Epidermal melanocyte (primary cell): ENCODE results near the gene MICAL2.

Source experiments
- DNase-seq: peaks from one replicate; pipeline ENCODE4 v3.0.0; 2011; ENCODE audit warnings: low spot score; ENCODE audit not compliant: insufficient read length

The MICAL2 gene

DNA sequence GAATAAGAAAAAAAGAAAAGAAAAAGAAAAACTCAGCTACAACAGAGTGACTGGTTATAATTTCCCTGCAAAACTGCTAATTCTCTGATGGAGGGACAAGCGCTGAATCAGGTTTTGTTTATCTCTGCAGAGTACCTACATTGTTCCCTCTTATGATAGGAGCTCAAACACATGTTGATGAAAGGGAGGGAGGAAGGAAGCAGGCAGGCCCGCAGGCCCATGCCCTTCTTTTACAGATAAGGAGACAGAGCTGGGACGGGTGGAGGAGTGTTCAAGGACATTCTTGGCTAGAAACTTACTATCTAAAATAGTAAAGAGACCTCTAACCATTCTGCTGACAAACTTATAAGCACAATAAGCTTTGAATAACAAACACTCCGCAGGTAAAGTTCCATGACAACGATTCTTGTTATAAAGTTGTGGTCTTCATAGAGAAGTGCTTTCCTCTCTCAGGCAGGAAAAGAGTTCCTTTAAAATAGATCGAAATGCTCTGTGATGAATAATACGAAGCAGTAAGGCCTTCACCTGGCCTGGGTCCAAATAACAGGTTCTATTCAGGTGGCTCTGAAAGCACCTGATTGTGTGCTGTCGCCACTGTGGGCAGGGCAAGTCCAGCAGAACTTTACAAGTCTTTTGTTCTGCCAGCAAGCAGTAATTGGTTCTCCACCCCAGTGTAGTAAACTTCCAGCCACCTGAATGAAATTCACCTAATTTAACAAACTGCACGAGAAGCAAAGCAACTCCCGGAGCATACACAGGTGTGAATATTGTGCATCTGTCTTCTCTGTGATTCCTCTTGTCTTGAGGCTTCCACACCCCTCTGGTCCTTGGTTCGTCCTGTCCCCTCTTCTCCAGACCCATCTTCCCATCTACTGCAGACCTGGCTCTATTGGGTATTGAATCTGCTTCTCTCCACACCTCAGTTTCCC is 15.3 kb upstream of the MICAL2 start:
- DNase-seq = no peak

DNA sequence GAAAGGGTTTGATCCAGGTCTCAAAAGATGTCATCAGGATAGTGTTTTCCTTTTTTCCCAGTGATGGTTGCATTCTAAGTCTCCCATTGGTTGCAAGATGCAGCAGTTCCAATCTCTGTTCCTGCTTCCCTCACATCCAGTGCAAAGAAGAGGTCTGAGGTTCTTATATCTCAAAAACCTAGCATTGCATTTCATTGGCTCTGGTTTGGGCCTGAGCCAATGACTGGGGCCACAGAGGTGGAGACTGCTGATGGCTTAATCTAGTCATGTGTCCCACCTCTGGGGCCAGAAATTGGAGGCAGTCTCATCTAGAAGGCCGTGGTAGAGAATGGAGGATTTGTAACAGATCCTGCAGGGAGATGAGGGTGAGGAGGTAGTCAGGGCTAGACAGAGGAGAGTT is 13.2 kb upstream of the MICAL2 start:
- DNase-seq = no peak

DNA sequence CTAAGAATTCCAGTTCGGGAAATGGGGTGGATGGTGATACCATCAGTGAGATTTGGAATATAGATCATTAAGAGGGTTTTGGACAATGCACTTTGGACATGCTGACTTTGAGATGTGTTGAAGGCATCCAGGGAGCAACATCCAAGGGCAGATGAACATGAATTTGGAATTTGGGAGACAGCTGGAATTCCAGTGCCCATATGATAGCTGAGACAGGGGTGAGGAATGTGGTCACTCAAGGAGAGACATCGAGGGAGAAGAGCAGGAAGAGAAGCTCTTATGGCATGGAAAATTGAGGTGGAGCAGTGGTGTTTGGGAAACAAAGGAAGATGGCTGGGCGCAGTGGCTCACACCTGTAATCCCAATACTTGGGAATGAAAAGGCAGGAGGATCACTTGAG is 11.8 kb upstream of the MICAL2 start:
- no peak for DNase-seq

DNA sequence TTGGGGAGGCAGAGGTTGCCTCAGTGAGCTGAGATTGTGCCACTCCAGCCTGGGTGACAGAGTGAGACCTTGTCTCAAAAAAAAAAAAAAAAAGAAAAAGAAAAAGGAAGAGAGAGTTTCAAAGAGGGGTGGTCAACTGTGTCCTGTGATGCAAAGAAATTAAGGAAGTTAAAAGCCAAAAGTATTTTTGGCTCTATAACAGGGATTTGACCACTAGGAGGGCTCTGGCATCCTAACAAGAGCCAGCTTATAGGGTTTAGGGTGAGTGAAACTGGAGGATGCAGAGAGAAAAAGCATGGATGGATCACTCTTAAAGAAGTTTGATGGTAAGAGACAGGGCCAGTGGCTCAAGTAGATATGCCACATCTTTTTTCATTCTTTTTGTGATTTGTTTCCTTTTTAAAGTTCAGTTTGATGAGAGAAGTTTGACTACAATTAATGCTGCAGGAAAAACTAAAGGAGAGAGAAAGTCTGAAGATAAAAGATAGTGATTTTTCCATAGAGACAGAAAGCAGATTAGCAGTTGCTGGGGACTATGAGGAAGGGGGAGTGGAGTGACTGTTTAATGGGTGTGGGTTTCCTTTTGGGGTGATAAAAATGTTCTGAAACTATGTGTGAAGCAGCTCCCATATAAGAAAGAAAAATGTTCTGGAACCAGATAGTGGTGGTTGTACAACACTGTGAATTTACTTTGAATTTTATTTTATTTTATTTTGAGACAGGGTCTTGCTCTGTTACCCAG is 11.1 kb upstream of the MICAL2 start:
- DNase-seq = no peak

DNA sequence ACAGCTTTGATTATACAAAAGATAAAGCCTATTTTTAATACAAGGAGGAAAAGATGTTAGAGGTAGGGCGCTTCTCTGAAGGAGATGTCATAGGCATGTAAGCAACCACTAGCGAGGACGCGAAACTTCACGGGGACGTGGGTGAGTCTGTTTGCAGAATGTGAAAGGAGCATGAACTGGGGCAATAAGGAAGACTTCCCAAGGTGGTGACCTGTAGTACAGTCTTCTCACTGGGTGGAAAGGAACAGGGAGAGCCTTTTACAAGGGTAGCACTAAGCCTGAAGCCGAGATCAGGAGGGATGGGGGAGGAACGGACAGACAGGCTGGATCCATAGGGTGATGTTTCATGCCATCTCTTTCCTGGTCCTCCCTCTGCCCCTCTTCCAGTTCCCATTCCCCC is 10.0 kb upstream of the MICAL2 start:
- DNase-seq = no peak

DNA sequence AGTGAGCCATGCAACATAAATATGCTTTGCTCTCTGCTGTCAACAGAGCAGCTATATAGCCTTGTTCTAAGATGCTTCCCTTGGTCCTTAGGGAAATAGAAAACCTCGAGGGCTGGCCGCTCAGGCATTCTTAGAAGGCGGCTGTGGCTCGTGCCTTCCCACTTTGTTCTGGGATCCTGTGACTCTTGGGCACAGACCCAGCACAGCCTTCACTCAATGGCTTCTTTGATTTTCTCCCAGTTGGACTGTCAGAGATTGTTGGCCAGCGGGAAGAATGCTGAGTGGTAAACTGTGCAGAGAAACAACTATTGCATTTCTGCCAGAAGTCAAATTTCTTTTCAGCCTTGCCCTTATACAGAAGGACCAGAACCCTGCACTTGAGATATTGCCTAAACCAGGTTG is 9.5 kb upstream of the MICAL2 start:
- DNase-seq = peak; percentile 70

DNA sequence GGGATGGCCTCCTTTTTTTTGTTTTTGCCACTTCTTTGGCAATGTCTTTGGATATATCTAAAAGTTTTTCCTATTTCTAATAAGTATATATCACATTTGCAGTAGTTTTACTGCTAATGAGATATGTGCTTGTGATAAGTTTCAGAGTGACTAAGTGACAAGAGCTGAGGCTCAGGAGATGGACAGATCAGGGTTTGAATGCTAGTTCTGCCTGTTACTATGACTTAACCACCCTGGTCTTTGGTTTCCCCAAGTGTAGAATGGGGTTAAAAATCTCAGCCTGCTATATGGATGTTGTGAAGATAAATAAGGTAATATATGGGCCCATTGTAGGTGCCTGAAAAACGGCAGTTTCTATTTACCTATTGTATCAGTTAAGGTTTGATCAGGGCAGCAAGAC is 9.1 kb upstream of the MICAL2 start:
- DNase-seq = no peak

DNA sequence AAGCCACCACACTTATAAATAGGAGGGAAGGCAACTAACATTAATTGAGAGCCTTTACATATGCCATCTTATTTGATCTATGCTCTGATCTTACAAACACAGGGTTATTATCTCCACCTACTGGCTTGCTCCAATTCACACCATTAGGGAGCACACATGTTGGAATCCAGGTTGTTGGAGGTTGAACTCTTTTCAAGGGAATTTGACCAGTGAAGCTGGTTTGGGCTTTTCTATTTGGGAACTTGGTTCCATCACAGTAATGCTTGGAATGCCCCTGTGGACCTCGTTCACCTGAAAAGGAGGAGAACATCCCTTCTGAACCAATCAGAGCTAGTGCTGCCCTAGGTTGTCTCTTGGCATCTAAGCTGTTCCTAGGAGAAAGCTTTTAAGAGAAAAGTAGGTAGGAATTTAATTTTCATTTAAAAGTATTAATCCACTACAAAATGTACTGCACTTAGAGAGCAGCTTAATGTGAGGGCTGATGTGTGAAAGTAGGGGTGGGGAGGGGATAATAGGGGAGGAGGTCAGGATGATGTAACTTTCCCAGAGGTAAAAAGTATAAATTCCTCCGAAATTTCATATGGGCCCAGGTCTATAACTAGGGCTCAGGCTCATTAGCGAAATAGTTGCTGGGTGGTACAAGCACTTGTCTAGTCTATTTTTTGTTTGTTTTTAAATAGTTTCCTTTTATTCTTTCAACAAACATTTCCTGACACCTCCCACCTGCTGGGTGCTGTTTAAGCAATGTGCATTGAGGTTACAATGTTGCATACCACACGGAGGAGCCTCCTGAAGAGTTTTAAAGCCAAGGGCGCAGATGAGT is 7.6 kb upstream of the MICAL2 start:
- DNase-seq = no peak

DNA sequence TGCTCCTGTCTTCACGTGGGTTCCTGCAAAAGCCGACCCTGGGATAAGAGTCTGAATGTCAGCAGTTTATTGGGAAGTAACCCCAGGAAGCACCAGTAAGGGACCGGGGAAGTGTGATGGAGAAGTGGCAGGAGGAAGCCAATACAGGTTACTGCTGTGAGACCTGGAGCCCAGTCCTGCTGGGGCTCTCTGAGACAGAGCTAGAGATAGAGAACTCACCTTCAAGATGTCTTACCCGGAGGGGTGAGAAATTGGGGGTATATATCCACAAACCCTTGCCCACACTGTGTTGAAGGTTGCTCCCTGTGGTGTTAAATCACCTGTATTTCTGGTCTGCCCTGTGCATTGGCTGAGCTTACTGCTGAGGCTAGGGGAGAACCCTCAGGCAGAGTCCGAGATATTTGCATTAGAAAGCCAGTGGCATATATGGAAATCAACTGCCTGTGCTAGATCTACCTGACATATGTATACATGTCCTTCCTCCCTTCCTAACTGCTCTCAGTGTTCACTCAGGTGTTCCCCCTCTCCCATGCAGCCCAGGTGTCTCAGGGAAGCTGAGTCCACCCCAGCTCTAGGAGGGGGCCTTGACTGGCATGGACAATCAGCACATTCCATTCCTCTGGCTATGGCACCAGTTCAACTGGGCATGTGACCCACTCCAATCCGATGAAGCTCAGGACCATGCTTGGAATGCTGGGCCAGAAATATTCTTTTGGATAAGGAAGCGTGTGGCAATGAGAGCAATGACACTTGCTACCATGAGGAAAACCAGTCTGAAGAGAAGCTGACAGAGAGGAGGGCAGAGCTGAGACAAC is 6.8 kb upstream of the MICAL2 start:
- no peak for DNase-seq

DNA sequence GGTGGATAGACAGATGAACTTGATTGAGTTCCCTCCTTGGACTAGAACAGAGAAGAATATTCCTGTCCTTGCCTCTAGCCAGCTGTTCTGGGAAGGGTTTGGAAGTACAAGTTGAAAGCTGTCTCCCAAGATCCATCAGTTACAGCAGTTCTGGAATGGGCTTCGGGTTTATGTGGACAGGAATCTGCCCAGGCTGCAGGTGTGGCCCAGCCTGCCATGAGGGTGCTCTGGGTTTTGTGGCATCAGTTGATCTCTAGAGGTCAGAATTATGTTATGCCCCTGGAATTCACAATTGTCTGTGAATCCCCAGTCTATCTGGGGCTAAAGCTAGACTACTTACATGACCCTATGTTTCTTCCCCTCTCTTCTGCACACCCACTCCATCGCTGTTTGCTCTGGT is 4.9 kb upstream of the MICAL2 start:
- no peak for DNase-seq

DNA sequence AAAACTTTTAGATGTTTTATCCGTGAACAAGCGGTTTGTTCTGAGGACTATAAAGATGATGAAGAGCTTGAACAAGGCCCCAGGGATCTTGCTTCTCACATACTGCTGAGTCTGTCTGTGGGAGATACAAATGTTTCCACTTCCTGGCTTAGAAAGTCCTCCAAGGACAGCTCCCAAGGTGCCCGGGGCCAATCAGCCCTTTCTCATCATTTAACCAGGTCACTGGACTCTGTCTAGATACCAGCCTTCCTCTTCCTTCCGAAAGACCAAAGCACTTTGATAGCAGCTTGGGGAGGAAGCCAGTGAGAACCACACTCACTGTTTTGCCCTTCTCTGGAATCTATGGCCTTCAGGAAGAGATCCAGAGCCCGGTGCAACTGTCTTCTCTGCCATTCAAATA is 4.3 kb upstream of the MICAL2 start:
- no peak for DNase-seq

DNA sequence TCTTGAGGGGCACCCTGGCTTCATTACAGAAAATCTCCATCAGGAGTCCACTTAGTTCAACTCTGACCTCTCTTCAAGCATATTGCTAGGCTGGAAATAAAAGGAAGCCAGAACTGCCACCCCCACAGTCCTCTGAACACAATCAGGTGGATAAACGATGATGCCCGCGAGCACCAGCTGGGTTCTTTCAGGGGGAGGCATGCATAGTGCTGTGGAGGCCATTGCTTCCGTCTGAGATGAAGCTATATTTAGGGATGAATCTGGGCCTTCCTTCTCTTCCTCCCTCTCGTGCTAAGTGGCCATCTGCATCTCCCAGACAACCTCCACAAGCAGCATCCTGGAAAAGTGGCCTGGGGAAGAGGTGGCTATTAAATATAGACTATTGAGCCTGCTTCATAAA is 3.9 kb upstream of the MICAL2 start:
- DNase-seq = no peak

DNA sequence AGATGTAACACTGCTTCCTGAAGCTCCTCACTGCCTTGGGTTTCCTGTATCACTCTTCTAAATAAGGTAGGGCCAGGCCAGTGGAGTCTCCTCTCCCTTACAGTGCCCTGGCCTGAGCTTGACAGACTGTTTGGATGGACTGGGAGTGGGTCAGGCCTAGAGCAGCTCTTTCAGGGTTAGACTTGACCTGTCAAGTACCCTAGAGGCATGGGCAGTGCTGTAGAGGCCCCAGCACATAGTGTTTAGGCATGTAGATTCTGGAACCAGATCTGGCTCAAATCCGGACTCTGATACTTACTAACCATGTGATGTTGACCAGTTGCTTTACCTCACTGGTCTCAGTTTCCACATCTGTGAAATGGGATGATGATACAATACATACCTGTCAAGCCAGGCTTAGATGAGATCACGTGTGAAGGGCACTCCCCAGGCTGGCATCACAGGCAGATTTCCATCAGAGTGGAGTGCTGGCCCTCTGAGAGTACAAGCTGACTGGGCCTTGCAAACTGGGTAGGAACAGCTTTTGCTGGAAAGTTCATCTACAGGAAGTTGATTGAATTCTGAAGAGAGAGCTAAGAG is 1.4 kb upstream of the MICAL2 start:
- no peak for DNase-seq

DNA sequence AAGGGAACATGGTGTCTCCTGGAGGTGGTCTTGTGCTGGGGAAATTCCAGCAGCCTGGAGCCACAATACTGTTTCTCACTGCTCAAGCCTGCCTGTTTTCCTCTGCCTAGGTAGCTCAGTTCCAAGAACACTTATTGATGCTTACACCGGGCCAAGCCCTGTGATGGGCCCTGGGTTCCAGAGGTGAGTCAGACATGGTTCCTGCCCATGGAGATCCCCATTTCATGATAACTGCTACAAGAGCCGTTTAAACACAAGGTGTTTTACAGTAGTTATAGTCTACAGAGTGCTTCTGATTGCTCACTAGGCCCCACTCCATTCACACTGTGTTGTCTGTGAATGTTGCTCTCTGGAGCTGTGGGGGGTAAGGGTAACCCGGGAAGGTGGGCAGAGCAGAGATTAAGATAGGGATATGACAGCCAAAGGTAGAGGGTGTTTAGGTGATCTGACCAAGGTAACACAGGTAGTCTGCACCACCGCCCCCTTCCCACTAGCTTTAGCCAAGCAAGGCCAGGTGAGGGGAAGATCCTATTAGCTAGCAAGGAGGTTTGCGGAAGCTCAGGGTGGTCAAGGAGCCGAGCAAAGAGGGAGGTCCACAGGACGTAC is 696 bp upstream of the MICAL2 start:
- no peak for DNase-seq

DNA sequence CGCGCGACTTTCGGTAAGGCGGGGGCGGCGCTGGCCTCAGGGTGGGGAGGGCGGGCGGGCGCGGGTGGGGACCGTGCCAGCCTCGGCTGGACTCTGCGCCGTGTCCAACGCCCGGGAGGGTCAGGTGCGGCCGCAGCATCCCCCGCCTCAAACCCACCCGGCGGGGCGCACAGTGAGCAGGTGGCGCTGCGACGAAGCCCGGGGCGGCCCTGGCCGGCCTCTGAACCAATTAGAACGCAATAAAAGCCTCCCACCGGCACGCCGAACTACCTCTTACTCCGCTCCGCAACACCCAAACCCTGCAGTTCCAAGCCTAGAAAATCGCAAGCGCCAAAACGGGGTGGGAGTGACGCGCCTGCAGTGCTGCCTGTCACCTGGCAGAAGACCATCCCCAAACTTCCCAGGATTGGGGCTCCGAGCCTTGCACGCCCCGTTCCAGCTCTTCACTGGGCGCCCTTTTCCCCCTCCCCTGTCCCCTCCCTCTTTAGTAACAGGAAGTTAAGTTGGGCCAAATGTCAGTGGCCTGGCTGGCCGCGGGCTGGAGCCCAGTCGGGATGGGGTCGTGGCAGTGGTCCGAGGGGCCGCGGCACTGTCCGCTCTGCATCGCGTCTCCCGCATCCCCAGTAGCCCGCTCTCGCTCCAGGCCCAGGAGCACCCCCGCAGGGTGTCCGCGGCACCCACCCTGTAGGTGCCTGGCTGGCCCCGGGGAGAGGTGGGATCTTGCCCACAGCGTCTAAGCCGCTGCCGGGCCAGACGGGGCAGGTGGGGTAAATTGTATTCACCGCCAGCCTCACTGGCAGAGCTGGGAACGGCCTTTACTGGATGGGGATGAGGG is 541 bp downstream of the MICAL2 start:
- no peak for DNase-seq

DNA sequence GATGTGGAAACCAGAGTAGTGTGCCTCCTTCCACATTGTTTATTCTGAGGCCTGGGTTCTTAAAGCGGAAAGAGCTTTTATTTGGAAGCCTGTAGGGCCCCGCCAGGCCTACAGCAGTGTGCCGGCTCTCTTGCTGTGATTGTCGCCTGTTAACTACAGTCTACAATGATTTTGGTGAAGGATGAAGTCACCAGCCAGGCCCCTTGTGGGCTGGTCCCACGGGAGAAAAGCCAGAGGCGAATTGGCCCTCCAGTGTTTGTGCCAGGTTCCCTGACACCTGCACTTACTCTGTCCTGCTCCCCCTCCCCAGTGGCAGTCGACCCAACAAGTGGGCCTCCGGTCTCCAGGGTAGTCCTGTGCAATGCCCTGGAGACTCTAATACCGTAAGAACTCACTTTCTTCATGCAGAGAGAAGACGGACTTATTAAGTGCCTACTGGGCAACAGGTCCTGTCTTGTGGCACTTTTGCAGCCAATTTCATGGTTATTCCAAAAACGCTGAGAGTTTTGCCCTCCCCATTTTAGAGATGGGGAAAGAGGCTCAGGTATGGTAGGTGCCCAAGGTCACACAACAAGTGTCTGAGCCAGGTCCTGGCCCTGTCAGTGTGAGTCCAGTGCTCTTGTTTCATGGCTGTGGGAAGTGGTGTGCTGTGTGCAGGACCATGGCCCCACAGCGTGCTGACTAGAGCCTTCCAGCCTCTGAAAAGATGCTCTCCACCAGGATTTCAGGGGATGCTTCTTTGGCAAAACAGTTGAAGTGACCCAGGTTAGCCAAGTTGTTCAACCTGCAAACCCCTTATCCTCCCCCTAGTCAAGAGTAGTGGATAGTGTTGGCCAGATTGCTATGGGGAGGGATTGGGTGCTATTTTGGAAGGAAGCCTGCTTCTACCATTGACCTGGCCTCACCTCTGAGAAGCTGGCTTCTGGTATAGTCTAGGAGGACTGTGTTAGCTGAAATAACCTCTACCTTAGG is 1.4 kb downstream of the MICAL2 start:
- DNase-seq = no peak

DNA sequence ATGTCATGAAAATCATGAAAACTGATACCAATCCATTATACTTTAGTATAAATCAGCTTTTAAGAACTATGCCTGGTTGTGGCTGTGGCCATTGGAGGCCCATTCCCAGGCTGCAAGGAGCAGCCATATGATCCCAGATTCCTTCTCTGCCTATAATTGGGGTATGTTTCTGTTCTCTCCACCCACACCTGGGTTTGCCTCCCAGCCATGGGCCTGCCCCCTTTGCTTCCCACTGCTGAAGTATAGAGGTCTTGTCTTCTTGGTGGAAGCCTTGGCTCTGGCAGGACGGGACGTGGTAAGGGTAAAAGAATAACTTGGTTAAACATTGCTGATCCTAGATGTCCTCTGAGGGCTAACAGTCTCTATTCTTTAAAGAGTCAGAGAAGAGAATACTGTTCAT is 2.4 kb downstream of the MICAL2 start:
- DNase-seq = no peak

DNA sequence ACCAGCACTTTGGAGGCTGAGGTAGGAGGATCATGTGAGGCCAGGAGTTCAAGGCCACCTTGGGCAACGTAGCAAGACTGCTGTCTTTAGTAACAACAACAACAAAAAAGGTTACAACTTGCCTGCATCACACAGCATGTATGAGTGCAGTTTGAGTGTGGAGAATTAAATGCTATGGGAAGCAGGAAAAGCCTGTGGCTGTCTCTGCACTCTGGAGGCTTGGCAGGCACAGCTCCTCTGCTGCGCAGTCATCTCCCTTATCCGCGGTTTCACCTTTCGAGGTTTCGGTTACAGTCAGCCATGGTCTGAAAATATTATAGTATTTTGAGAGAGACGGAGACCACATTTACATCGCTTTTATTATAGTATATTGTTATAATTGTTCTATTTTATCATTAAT is 2.9 kb downstream of the MICAL2 start:
- DNase-seq = no peak
